NCI-H2227 treated with DMSO at 0.1 percent for 48 hours (cell line): ENCODE results near the gene CACNA1F.
A peak's percentile ranks its signal among the peaks of the same experiment; 100 is the strongest.

Experiments
- DNase-seq: peaks from one replicate; lab custom pipeline; 2025; lab: John Stamatoyannopoulos, UW

The CACNA1F gene

DNA sequence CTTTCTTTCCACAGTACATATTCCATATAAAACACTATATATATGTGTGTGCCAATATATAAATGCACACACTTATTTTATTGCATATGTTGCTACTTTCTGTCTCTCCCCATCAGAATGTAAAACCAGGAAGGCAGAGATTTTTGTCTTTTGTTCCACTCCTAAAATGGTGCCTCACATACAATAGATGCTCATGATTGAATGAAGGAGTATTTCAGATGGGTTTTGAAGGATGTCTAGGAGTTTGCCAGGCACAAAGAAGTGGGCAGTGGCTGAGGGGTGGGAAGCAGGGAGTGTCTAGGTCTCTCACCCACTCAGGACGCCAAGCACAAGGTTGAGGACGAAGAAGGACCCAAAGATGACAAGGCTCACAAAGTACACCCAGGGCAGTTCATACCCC lies 5.4 kb downstream of the CACNA1F start:
- DNase-seq: no peak

DNA sequence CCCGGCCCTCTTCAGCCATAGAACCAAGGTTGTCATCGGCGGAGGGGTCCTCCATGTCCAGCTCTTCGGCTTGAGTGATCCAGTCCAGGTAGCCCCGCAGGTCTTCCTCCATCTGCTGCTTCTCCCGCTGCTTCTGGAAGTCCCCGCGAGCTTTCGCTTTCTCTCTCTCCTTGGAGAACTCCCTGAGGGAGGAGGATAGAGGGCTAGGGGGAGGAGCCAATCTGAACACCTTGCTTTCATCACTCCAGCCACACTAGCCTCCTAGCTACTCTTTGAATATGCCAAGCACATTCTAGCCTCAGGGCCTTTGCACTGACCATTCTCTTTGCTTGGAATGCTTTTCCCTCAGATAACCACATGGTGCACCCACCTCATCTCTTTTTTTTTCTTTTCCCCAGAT lies 6.2 kb downstream of the CACNA1F start:
- no peak for DNase-seq

DNA sequence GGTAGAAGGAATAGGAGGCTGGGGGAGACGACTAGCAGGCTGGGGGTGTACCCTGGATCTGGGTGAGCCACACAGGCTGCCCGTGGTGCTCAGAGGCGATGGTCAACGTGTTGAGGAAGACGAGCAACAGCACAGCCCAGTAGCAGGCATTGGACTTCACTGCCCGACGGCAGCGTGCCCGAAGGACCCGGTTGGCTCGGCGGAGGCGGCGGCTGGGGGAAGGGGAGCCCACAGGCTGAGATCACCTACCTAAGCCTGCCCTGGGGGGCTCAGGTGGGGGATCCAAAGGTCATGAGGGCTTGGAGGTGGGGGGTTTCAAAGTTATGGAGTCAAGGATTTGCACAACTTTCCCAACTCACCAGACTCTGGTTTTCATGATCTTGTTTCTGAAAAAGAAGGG lies 7.3 kb downstream of the CACNA1F start:
- DNase-seq: no peak

DNA sequence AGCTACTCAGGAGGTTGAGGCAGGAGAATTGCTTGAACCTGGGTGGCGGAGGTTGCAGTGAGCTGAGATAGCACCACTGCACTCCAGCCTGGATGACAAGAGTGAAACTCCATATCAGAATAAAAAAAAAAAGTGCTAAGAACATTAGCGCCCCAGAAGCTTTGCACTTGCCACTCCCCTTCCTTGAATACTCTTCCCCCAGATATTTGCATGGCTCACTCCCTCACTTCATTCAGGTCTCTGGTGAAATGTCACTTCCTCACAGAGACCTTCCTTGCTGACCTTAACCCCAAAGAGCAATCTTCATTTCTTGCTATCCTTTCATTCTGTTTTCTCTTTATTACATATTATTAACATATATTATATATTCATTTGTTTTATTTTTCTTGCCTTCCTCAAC lies 11.3 kb downstream of the CACNA1F start:
- DNase-seq: no peak

GRCh38 chrX:49220100-49220499 lies 13.0 kb downstream of the CACNA1F start:
- no peak for DNase-seq

DNA sequence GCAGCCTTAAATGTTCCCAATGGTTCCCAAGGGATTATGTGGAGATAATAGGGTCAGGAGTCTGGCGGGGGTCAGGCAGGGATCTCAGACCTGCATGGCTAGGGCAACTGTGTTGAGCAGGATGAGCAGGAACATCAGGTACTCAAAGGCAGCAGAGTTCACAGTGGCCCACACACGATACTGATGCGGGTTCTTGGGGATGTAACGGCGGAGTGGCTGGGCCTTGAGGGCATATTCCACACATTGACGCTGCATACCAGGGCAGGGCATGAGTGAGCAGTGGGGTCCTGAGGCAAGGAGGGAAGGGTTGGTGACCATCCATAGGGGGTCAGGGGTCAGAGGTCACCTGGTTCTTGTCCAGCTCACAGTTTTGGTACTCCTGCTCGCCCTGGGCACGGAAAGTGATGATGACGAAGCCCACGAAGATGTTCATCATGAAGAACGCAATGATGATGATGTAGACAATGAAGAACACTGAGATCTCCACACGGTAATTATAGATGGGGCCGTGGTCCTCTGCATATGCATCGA lies 18.1 kb downstream of the CACNA1F start:
- DNase-seq: no peak

DNA sequence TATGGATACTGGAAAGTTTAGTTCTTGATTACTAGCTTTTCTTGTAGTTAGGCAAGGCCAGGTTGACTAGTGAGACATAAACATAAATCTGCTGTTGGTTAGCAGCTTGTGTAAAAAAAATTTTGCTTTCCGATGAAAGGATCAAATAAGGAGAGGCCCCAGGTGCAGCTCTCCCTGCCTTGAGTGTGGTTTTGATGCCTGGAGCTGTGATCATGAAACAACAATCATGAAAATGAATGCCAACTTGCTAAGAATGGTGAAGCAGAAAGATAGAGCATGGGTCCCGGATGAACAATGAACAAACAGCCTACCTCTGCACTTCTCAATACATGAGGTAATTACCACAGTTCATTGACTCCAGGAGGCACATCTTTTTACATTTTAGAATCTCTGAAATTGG lies 18.7 kb downstream of the CACNA1F start:
- DNase-seq: no peak

DNA sequence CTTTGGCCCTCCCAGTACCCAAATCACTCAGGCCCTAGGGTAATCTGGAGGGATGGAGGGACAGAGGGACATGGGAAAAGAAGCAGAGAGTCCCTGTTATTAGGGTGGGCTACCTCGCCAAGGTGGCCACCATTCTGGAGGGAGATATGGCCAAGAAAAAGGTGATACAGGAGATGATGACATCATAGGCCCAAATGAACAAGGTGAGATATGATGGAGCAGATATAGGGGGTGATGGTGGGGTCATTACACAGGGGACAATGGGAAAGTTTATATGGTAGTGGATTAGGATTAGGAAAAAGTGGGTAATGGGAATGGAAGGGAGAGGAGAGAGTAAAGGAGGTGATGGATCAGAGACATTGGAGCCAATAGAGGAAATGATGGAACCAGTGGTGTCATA lies 20.3 kb downstream of the CACNA1F start:
- no peak for DNase-seq

- no peak for DNase-seq
These were observed 20.9 kb downstream of the CACNA1F start for GRCh38 chrX:49212209-49212608.

GRCh38 chrX:49211074-49211473 lies 22.1 kb downstream of the CACNA1F start:
- DNase-seq: no peak

DNA sequence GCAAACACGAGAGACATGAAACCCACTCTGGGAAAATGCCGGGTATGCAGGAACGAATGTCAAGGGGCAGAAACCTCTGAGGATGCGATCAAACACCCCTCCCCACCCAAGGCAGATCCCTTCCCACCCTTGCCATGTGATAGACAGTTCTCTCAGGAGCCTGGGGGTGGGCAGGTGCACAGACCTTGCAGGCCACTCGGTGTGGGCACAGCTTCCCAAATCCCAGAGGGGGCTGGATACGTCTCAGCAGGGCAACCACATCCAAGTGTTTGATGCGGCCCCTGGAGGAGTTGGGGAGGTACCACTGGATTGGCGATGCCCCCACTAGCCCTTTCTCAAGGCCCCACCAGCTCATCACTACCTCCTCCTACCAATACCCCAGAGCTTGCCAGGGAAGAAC lies 22.7 kb downstream of the CACNA1F start:
- no peak for DNase-seq

DNA sequence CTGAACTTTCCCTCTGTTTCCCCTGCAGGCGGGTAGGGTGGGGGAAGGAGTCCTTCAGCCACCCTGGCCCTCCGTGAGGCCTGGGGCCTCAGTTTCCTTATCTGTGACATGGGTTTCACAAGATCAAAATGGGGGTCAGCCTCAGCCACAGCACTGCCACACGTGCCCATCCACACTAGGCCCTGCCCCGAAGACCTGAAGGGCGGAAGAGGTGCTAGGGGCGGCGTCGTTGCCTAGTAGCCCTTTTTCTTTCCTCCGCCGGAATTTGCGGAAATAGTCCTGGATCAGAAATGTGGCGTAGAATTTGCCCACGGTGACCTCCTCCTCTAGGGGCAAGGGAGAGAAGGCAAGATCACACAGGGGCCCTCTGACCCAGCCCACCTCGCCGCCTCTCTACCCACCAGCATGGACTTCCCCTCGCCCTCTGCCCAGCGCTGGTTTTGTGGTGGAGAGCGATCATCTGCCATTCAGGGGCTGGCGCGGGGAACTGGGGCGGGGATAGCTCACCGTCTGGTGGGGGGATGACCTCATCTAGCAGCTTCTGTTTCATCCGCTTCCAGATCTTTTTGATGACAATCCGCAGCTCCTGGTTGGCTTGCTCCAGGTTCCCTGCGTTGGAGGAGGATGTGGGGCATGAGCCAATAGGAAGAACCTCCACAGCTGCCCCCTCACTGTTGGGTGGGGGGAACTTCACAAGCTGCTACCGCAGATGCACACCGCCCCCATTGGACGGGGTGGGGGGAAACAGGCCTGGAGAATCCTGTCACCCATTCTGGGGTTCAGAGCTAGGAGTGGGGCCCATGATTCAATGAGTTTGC lies 23.5 kb downstream of the CACNA1F start:
- no peak for DNase-seq

DNA sequence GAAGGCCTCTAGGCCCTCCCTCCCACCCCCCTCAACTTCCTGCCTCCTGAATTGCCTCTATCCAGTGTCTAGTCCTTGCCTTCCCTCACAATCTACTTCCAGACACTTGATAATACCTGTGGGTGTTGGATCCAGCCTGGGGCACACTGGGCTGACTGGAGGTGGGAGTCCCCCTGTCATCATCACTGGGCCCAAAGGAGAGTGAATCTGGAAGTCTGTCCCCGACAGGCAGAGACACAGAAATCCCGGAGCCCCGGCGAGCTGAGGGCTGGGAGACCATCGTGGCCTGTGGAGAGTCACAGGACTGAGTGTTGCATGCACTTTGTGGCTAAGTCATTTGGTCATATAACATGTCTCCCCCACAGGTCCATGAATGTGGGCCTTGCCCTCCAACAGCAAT lies 24.7 kb downstream of the CACNA1F start:
- DNase-seq: no peak

GRCh38 chrX:49206543-49206942 lies 26.6 kb downstream of the CACNA1F start:
- DNase-seq: no peak

GRCh38 chrX:49205443-49205842 lies 27.7 kb downstream of the CACNA1F start:
- no peak for DNase-seq

DNA sequence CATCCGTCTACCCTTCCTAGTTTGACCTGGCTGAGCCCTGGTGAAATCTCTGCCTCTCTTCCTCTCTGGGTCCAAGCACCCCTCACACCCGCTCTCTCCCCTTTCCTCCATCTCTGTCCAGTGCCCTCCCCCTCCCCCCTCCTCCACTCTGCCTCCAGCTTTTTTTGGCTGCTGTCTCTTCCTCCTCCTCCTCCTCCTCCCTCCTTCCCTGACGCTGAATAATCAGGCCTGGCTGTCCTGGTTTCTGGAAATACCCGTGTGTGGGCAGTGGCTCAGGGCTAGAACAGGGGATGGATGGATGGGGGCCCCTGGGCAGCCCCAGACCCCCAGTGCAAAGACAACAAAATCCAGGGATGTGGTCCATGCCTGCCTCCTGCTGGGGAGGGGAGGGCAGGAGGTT lies 28.4 kb downstream of the CACNA1F start:
- no peak for DNase-seq

- DNase-seq: no peak
These were observed 29.1 kb downstream of the CACNA1F start for GRCh38 chrX:49204017-49204416.

GRCh38 chrX:49203536-49203935 lies 29.6 kb downstream of the CACNA1F start:
- no peak for DNase-seq

- DNase-seq: no peak
These were observed 31.1 kb downstream of the CACNA1F start for GRCh38 chrX:49202022-49202421.

GRCh38 chrX:49199906-49200771 lies 33.0 kb downstream of the CACNA1F start, which contains the start of gene SYP:
Gene SYP, minus strand, starts transcription at chrX:49200193. Its CDS starts 7 bp downstream, at chrX:49200186.
- peak; percentile 91 for DNase-seq

DNA sequence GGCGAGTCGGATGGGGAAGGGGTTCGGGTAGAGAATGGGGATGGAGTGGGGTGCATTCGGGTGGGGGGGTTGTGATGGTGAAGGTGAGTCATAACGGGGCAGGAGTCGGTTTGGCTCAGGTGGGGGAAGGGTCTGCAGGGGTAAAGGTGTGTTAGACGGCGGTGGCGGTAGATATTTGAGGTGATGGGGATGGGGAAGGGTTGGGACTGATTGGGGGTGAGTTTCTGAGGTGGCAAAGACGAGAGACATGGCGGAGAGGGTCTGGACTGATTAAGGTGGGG lies 33.9 kb downstream of the CACNA1F start:
- no peak for DNase-seq

- no peak for DNase-seq
These were observed 34.4 kb downstream of the CACNA1F start for GRCh38 chrX:49198540-49199314.
